Type B pancreatic cell (in vitro differentiated cells): ENCODE measurements around the gene CDK16. TPM values are rescaled to one million over a fixed set of nuclear protein-coding genes. Genes with fewer than 3 reads are reported as not detected.
A peak's percentile ranks its signal among the peaks of the same experiment; 100 is the strongest.

ENCODE experiments used
- DNase-seq: peaks from one replicate; pipeline ENCODE4 v3.0.0; 2021; ENCODE audit warnings: mixed read lengths; ENCODE audit not compliant: unreplicated experiment; ENCODE audit errors: extremely low spot score
- H3K27ac Mint-ChIP-seq: 2 replicates; pipeline ENCODE4 v1.8.0; 2021; ENCODE audit warnings: mild to moderate bottlenecking, mixed read lengths
- H3K27me3 Mint-ChIP-seq: 2 replicates; pipeline ENCODE4 v1.8.0; 2021; ENCODE audit warnings: mixed read lengths
- H3K36me3 Mint-ChIP-seq: 2 replicates; pipeline ENCODE4 v1.8.0; 2021; ENCODE audit warnings: mixed read lengths
- H3K4me1 Mint-ChIP-seq: one replicate; pipeline ENCODE4 v1.8.0; 2021; ENCODE audit warnings: mixed read lengths; ENCODE audit not compliant: unreplicated experiment
- H3K4me3 Mint-ChIP-seq: 2 replicates; pipeline ENCODE4 v1.8.0; 2021; ENCODE audit warnings: mild to moderate bottlenecking, mixed read lengths
- H3K9me3 Mint-ChIP-seq: 2 replicates; pipeline ENCODE4 v1.8.0; 2021; ENCODE audit warnings: mixed read lengths
- CTCF ChIP-seq: fragments of 200-600 bp; sonication (generic); conservative IDR thresholded peaks from 2 replicates; pipeline ENCODE4 v1.5.0; 2021; ENCODE audit warnings: antibody characterized with exemption, mild to moderate bottlenecking
- total RNA-seq: library from RNA; stranded (reverse); gene quantifications from 2 replicates; pipeline ENCODE4 v1.2.1, GENCODE V29; 2021; ENCODE audit warnings: low replicate concordance

CDK16 gene
- total RNA-seq, 1 donor from 2014 or later: 234 TPM

GRCh38 chrX:47216393-47216925 is 2.0 kb upstream of the CDK16 start:
- H3K27ac Mint-ChIP-seq: peak overlapping the region; percentile 98

GRCh38 chrX:47217121-47217851 is 1.2 kb upstream of the CDK16 start:
- Mint-ChIP-seq H3K4me1 (peaks cover 35% of the 10 kb centered on the region), H3K36me3 (peaks cover 40% of the 10 kb centered on the region), H3K9me3 (no peaks in the 10 kb centered on the region), H3K27me3 (no peaks in the 10 kb centered on the region), H3K4me3 (peak overlapping the region; percentile 98), H3K27ac (peak overlapping the region; percentile 98)
- no peak for TF ChIP-seq CTCF
- no peak for DNase-seq

More at GRCh38 chrX:47216393-47216925, 2.0 kb upstream of the CDK16 start:
- TF ChIP-seq CTCF: no peak
- Mint-ChIP-seq H3K4me1 (peaks cover 31% of the 10 kb centered on the region), H3K36me3 (peaks cover 43% of the 10 kb centered on the region), H3K9me3 (no peaks in the 10 kb centered on the region), H3K27me3 (no peaks in the 10 kb centered on the region), H3K4me3 (peak overlapping the region; percentile 98)
- DNase-seq: no peak

GRCh38 chrX:47217852-47218279 is 615 bp upstream of the CDK16 start:
- H3K27me3 Mint-ChIP-seq: no peaks in the 10 kb centered on the region
- no peaks in the 10 kb centered on the region for H3K9me3 Mint-ChIP-seq
- H3K4me3 Mint-ChIP-seq: peak overlapping the region; percentile 98
- DNase-seq: peak; percentile 98
- H3K4me1 Mint-ChIP-seq: peaks cover 36% of the 10 kb centered on the region
- H3K36me3 Mint-ChIP-seq: peaks cover 37% of the 10 kb centered on the region
- no peak for TF ChIP-seq CTCF
- H3K27ac Mint-ChIP-seq: peak overlapping the region; percentile 98

- Mint-ChIP-seq H3K27me3 (no peaks in the 10 kb centered on the region), H3K4me1 (peaks cover 36% of the 10 kb centered on the region), H3K36me3 (peaks cover 28% of the 10 kb centered on the region), H3K27ac (peak overlapping the region; percentile 90), H3K4me3 (peak overlapping the region; percentile 92), H3K9me3 (no peaks in the 10 kb centered on the region)
- no peak for TF ChIP-seq CTCF
- peak; percentile 76 for DNase-seq
Observed at GRCh38 chrX:47218920-47219815, 687 bp downstream of the CDK16 start.

GRCh38 chrX:47221756-47222155 is 3.3 kb downstream of the CDK16 start:
- Mint-ChIP-seq H3K36me3 (peaks cover 26% of the 10 kb centered on the region), H3K4me3 (no peak overlapping the region), H3K27ac (no peak overlapping the region), H3K9me3 (no peaks in the 10 kb centered on the region), H3K27me3 (no peaks in the 10 kb centered on the region), H3K4me1 (peaks cover 31% of the 10 kb centered on the region)
- TF ChIP-seq CTCF: no peak
- DNase-seq: no peak
